GM12872 (cell line): ENCODE measurements around the gene ANKRD65.

Experiments used
- TF ChIP-seq, protein P1 (sequence below): IDR thresholded peaks from 3 replicates; pipeline ENCODE4 v1.5.1; 2011; ENCODE audit warnings: low read depth, mild to moderate bottlenecking, low read length, moderate library complexity; ENCODE audit not compliant: insufficient read depth

ANKRD65 gene

DNA sequence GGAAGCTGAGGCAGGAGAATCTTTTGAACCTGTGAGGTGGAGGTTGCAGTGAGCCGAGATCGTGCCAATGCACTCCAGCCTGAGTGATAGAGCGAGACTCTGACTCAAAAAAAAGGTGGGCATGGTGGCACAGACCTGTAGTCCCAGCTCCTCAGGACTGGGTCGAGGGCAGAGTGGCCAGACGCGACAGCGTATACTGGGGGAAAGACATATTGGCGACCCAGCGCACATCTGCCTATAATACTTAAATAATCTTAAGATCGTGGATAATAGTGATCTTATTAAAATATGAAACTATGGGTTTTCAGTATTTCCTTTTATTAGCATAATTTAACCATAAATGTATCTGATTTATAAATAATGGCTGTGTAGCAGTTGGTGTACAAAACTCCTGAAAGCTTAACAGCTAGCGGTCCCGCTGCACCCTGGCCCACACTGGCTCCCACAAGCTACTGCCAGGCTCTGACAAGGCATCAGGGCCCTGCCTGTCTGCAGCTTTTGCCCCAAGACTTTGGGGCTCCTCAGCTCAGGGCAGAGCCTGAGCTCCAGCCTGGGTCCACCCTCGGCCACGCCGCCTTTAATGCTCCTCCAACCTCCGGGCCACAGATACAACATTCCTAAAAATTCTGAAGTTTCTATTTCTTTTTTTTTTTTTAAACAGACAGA is 43.4 kb downstream of the ANKRD65 start:
- TF ChIP-seq, protein P1, sequence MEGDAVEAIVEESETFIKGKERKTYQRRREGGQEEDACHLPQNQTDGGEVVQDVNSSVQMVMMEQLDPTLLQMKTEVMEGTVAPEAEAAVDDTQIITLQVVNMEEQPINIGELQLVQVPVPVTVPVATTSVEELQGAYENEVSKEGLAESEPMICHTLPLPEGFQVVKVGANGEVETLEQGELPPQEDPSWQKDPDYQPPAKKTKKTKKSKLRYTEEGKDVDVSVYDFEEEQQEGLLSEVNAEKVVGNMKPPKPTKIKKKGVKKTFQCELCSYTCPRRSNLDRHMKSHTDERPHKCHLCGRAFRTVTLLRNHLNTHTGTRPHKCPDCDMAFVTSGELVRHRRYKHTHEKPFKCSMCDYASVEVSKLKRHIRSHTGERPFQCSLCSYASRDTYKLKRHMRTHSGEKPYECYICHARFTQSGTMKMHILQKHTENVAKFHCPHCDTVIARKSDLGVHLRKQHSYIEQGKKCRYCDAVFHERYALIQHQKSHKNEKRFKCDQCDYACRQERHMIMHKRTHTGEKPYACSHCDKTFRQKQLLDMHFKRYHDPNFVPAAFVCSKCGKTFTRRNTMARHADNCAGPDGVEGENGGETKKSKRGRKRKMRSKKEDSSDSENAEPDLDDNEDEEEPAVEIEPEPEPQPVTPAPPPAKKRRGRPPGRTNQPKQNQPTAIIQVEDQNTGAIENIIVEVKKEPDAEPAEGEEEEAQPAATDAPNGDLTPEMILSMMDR, result no peak

DNA sequence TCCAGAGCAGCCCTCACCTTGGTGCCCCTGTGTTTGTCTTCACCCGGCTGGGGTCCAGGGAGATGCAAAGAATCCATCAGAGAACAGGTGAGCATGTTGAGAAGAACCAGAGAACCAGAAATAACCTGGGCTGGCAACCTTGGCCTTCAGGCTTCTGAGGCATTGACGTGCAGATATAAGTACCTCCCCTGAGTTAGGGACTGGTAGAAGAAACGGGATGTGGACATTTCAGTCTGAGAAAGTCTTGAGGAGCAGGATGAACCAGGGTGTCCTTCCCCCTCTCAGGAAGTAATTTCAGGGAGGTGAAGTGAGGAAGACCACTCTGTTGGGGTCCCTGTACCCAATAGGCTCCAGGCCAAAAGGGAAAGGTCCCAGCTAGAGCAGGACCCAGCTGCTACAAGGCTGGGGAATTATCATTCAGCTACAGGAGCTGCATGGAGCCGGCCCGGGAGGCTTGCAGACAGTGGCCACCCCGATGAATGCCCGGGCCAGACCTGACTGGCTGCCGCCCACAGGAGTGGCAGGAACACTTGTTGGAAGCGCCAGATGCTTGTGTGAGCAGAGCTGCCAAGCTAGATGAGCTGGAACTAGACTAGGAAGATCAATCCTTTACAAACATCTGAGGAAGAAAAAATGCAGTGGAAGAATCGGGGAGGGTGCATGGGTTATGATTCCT is 44.4 kb downstream of the ANKRD65 start:
- TF ChIP-seq, protein P1, result no peak

DNA sequence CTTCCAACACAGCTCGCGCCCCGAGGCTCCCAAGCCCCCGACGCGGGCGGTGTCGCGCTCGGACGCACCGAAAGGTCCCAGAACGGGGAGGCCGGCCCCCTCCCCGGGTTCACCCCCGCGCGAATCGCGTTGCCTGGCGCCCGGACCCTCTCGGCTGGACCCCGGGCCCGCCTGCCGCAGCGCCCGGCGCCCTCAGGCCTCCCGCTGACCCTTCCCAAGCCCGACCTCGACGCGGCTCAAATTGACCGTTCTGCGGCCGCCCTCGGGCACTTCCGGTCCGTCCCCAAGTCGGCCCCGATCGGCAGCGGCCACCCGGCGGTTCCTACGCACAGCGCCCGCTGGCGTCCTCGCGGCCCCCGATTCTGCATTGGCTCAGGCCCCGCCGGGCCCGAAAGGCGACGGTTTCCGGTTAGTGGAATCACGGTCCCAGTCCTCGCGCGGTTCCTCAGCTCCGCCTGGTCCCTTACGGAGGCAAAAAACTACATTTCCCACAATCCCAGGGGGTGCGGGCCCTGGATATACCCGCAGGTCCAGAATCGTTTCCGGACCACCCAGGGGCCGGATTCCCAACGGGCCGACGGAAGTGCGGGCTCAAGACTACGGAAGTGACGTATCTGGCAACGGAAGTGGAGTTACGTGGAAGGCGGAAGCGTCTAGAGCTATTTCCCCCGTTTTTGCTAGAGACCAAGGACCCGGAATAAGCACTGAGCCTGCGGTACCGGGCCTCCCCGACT is 46.0 kb downstream of the ANKRD65 start, which contains the start of gene AURKAIP1:
AURKAIP1 (minus strand) TSS at position 279 of the 734 bp plus-strand sequence. CDS start 451 bp downstream, outside the sequence.
- TF ChIP-seq, protein P1, result peak; percentile 32; the same call in 1 of the 3 replicates

DNA sequence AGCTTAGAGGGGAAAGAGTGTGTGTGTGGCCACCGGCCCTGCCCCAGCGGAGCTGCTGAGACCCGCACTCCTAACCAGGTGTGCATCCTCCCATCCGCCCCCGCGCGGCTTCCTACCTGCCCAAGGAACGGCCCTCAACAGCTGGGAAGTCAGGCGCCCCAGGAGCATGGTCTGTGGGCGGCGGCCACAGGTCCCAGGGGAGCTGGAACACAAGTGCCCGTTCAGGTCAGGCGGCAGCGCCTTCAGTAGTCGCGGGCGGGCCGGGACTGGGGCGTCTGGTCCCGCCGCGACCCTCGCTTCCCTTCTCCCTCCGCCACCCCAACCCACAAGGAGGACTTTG is 46.5 kb downstream of the ANKRD65 start:
- TF ChIP-seq, protein P1, result no peak

DNA sequence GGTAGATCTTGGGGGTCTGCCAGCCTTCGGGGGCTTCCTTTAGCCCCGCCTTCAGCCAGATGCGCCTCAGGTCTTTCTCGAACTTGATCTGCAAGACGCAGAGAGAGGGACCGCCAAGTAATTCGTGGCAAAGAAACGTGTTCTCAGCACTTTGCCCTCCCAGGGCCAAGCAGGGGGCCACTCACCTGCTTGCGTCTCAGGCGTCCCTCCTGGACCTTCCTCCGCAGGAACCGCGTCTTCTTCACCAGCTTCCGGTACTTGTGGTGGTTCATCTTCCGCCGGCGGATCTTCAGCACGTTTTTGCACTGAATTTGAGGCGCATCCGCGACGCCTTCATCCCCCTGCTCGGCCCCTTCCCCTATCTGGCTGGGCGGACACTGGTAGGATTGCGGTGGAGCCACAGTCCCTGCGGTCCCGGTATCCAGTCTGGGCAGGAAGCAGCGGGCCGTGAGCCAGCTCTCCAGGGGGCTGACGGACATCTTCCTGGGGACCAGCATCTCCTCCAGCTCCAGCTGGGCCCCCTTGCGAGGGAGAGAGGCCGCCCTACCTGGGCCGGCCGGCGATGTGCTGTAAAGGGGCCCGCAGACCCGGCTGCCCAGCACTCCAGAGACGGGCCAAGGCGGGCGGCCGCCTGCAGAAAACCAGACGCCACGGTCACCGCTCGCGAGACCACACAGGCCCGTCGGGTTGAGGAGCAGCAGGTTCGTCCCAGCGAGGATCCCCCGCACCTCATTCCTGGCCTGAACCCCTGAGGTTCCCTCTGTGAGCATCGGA is 47.1 kb downstream of the ANKRD65 start:
- TF ChIP-seq, protein P1, result no peak

DNA sequence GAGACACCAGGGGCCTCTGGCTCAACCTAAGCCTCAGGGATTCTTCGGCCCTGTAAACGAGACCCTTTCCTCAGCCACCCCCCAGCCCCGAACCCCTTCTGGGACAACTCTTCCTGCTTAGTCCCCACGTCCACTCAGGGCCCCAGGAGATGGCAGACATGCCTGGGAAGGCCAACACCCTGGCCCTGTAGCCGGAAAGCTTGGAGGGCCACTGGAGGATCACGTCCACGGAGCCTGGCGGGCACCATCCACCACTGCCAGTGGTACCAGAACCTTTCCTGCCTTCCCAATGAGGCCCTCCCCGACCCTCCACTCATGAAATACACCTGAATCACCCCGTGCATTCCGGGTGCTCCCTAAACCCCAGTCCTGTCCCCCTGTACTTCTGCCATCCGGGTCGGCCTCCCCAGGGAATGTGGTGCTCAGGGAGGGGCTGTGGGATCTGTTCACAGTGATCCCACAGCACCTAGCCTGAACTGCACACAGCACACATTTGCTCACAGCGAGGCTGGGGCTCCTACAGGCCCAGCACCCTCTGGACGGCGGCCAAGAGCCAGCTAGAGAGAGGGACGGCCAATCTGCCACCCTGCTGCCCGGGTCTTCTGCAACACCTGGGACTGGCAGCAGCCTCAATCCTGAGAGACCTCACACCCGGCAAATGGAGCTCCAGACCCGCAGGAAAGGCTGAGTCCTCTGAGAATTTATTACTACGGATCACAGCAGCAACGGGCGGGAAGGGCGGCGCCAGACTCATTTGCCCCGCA is 47.8 kb downstream of the ANKRD65 start:
- TF ChIP-seq, protein P1, result no peak
